ENCODE measurements around the gene CMTR2. TPM values are rescaled to one million over a fixed set of nuclear protein-coding genes. Genes with fewer than 3 reads are reported as not detected.

Gene CMTR2
- total RNA-seq, 1 experiment from 2014 or later = 26.8 TPM

DNA sequence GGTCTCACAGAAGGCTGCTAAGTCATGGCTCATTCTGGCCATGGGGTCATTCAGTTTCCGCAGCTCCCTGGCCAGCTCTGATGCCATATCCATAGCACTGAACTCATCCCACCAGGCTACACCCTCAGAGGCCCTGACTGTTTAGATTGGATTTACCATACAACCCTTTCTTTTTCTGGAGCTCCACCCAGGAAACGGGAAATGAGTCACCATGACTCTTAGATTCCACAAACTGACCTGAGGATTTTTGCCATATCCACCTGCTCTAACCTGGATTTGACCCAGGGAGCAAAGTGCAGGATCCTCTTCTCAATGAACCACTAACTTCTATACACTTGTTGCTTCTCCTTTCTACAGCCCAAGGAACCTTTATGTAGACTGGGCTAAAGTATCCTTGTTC lies 49.0 kb upstream of the CMTR2 start:
- H3K9me2 ChIP-seq (ENCODE audit: insufficient read depth) = no peaks in the 10 kb centered on the region
- peak overlapping the region; percentile 85 for H3K4me2 ChIP-seq (ENCODE audit: low read length)
- ChIA-PET POLR2A (interaction anchor here (1.0 to 1.1 kb wide), 3 partner anchors 8 to 21 kb away, joined by 3 read pairs; no protein-coding TSS in a partner anchor), RAD21 (ENCODE audit: low non-redundant PET in 1 of 2, low total read pairs in 2 of 2, uncharacterized antibody in 2 of 2, unreplicated experiment in 2 of 2) (interaction anchor here in 1 of 2 experiments (0.6 kb wide), 1 partner anchor 50 kb away, joined by 3 read pairs; no protein-coding TSS in a partner anchor), CTCF (interaction anchor here (1.0 to 2.4 kb wide), 3 partner anchors 15 to 74 kb away, joined by 3 to 17 read pairs (median 3); no protein-coding TSS in a partner anchor)
- H4K20me1 ChIP-seq (ENCODE audit: insufficient read depth) = no peaks in the 10 kb centered on the region
- H3K9me3 ChIP-seq (ENCODE audit: control insufficient read depth in 1 of 2, insufficient read depth in 1 of 2, low read depth in 1 of 2, low read length in 2 of 2) = no peaks in the 10 kb centered on the region
- no TSS peak for BruUV-seq (replicated peaks)
- H3K4me1 ChIP-seq (ENCODE audit: control insufficient read depth in 1 of 2, insufficient read depth in 2 of 2, low read length in 2 of 2) = peaks cover 6 to 38% of the 10 kb centered on the region in 2 experiments
- H3K79me2 ChIP-seq (ENCODE audit: insufficient read depth, low read length) = no peaks in the 10 kb centered on the region
- intact Hi-C loops (cut with micrococcal nuclease) = no loop called here
- H2AFZ ChIP-seq (ENCODE audit: low read depth, low read length, poor library complexity, severe bottlenecking) = peak overlapping the region; percentile 66
- peak overlapping the region; percentile 42 for H3K27ac ChIP-seq (ENCODE audit: low read depth, low read length)
- DNase-seq (ENCODE audit: low read depth, low spot score) = peak; percentile 80
- H3K4me3 ChIP-seq (replicated peaks in 1 of 2; ENCODE audit: low read depth in 1 of 2, low read length in 2 of 2) = peak overlapping the region; percentile 14 to 51; a peak in 3 of 4 replicates
- peak; percentile 91 for ATAC-seq
- no peaks in the 10 kb centered on the region for H3K36me3 ChIP-seq (ENCODE audit: control insufficient read depth in 1 of 2, insufficient read depth in 2 of 2, low read length in 2 of 2)
- H3K9ac ChIP-seq (ENCODE audit: low read length) = peak overlapping the region; percentile 53
- no peaks in the 10 kb centered on the region for H3K27me3 ChIP-seq (ENCODE audit: insufficient read depth, low read length)
- TF ChIP-seq ELF1 (IDR thresholded peaks at IDR 0.05; ENCODE audit: borderline replicate concordance, low read depth) (no peak), POLR2A (IDR thresholded peaks at IDR 0.05; ENCODE audit: borderline replicate concordance, extremely low read depth, insufficient read depth, insufficient read length) (no peak), POLR2AphosphoS5 (IDR thresholded peaks at IDR 0.05; ENCODE audit: low read depth, low read length) (peak; percentile 66), JUND (IDR thresholded peaks at IDR 0.05) (peak; percentile 93), SRF (IDR thresholded peaks at IDR 0.05; ENCODE audit: low read depth) (0 out of 2 replicates have a peak, but pooled peaks have one; percentile 42), SIN3A (IDR thresholded peaks at IDR 0.05; ENCODE audit: low read depth) (no peak), EGR1 (IDR thresholded peaks at IDR 0.05; ENCODE audit: low read depth) (no peak), YY1 (IDR thresholded peaks at IDR 0.05; ENCODE audit: extremely low read depth, insufficient replicate concordance, low read depth, low read length) (no peak), EZH2phosphoT487 (IDR thresholded peaks at IDR 0.05; ENCODE audit: borderline replicate concordance) (no peak), CEBPB (IDR thresholded peaks at IDR 0.05; ENCODE audit: low read depth) (no peak; the same call in 1 of the 2 replicates), TCF7L2 (IDR thresholded peaks at IDR 0.05; ENCODE audit: borderline replicate concordance, extremely low read depth, insufficient read depth, insufficient read length) (peak; percentile 10), CBX3 (IDR thresholded peaks at IDR 0.05; ENCODE audit: low read depth) (peak; percentile 65; the same call in 1 of the 2 replicates), ZNF274 (IDR thresholded peaks at IDR 0.05; ENCODE audit: low read depth, low read length) (no peak), RAD21 (IDR thresholded peaks at IDR 0.05; ENCODE audit: low read depth) (no peak), SP1 (IDR thresholded peaks at IDR 0.05; ENCODE audit: low read depth) (peak; percentile 93)
- TF ChIP-seq, protein P1, sequence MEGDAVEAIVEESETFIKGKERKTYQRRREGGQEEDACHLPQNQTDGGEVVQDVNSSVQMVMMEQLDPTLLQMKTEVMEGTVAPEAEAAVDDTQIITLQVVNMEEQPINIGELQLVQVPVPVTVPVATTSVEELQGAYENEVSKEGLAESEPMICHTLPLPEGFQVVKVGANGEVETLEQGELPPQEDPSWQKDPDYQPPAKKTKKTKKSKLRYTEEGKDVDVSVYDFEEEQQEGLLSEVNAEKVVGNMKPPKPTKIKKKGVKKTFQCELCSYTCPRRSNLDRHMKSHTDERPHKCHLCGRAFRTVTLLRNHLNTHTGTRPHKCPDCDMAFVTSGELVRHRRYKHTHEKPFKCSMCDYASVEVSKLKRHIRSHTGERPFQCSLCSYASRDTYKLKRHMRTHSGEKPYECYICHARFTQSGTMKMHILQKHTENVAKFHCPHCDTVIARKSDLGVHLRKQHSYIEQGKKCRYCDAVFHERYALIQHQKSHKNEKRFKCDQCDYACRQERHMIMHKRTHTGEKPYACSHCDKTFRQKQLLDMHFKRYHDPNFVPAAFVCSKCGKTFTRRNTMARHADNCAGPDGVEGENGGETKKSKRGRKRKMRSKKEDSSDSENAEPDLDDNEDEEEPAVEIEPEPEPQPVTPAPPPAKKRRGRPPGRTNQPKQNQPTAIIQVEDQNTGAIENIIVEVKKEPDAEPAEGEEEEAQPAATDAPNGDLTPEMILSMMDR (IDR thresholded peaks at IDR 0.05 in 2 of 3, conservative IDR thresholded peaks at IDR 0.05 in 1 of 3; ENCODE audit: borderline replicate concordance in 1 of 3, insufficient read depth in 1 of 3, low read depth in 2 of 3, low read length in 2 of 3) = no peak
- TF ChIP-seq, protein P2, sequence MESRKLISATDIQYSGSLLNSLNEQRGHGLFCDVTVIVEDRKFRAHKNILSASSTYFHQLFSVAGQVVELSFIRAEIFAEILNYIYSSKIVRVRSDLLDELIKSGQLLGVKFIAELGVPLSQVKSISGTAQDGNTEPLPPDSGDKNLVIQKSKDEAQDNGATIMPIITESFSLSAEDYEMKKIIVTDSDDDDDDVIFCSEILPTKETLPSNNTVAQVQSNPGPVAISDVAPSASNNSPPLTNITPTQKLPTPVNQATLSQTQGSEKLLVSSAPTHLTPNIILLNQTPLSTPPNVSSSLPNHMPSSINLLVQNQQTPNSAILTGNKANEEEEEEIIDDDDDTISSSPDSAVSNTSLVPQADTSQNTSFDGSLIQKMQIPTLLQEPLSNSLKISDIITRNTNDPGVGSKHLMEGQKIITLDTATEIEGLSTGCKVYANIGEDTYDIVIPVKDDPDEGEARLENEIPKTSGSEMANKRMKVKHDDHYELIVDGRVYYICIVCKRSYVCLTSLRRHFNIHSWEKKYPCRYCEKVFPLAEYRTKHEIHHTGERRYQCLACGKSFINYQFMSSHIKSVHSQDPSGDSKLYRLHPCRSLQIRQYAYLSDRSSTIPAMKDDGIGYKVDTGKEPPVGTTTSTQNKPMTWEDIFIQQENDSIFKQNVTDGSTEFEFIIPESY (IDR thresholded peaks at IDR 0.05; ENCODE audit: extremely low read depth, insufficient replicate concordance, low read length) = no peak
- TF ChIP-seq, protein P3, sequence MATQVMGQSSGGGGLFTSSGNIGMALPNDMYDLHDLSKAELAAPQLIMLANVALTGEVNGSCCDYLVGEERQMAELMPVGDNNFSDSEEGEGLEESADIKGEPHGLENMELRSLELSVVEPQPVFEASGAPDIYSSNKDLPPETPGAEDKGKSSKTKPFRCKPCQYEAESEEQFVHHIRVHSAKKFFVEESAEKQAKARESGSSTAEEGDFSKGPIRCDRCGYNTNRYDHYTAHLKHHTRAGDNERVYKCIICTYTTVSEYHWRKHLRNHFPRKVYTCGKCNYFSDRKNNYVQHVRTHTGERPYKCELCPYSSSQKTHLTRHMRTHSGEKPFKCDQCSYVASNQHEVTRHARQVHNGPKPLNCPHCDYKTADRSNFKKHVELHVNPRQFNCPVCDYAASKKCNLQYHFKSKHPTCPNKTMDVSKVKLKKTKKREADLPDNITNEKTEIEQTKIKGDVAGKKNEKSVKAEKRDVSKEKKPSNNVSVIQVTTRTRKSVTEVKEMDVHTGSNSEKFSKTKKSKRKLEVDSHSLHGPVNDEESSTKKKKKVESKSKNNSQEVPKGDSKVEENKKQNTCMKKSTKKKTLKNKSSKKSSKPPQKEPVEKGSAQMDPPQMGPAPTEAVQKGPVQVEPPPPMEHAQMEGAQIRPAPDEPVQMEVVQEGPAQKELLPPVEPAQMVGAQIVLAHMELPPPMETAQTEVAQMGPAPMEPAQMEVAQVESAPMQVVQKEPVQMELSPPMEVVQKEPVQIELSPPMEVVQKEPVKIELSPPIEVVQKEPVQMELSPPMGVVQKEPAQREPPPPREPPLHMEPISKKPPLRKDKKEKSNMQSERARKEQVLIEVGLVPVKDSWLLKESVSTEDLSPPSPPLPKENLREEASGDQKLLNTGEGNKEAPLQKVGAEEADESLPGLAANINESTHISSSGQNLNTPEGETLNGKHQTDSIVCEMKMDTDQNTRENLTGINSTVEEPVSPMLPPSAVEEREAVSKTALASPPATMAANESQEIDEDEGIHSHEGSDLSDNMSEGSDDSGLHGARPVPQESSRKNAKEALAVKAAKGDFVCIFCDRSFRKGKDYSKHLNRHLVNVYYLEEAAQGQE (IDR thresholded peaks at IDR 0.05; ENCODE audit: low read depth) = no peak
- TF ChIP-seq, protein P4, sequence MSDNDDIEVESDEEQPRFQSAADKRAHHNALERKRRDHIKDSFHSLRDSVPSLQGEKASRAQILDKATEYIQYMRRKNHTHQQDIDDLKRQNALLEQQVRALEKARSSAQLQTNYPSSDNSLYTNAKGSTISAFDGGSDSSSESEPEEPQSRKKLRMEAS (IDR thresholded peaks at IDR 0.05) = no peak; the same call in 1 of the 2 replicates
- TF ChIP-seq, protein P5, sequence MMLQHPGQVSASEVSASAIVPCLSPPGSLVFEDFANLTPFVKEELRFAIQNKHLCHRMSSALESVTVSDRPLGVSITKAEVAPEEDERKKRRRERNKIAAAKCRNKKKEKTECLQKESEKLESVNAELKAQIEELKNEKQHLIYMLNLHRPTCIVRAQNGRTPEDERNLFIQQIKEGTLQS (IDR thresholded peaks at IDR 0.05) = no peak

Data from HCT116 (cell line).